HCT116 (cell line): ENCODE measurements around the gene HSPA12B. TPM values are rescaled to one million over a fixed set of nuclear protein-coding genes. Genes with fewer than 3 reads are reported as not detected.

Source experiments
- ATAC-seq: fragments of 200-7000 bp; cut with Tn5 transposase; 2 replicates; pipeline ENCODE4 v1.9.1; 2020; ENCODE audit warnings: mild to moderate bottlenecking, moderate library complexity
- BruUV-seq: library from RNA; stranded (reverse); fragments of 400-500 nt; replicated peaks from 2 replicates; lab custom pipeline; 2021; lab: Mats Ljungman, UMichigan
- CTCF ChIA-PET: fragments of 300-600 bp; sonication (Branson Sonifier 250); formaldehyde crosslinking; loops from one replicate; lab custom pipeline; 2021; ENCODE audit warnings: antibody characterized with exemption; lab: Charles Lee
- POLR2A ChIA-PET: fragments of 300-600, 350-600 bp; sonication (Branson Sonifier 250); formaldehyde crosslinking; loops from one replicate; lab custom pipeline; 2021; ENCODE audit warnings: antibody characterized with exemption; lab: Charles Lee
- RAD21 ChIA-PET, 2 experiments: fragments of 300-600 bp; sonication (Branson Sonifier 250); formaldehyde crosslinking; loops; one replicate each; lab custom pipeline; 2023; ENCODE audit warnings: low total read pairs in 2 of 2; ENCODE audit not compliant: uncharacterized antibody in 2 of 2, unreplicated experiment in 2 of 2, low non-redundant PET in 1 of 2; lab: Charles Lee
- DNase-seq: peaks from one replicate; pipeline ENCODE4 v3.0.0-alpha.2; 2010; ENCODE audit warnings: low read depth, low spot score
- H2AFZ ChIP-seq: fragments of 200-600 bp; shearing (Covaris generic), sonication (generic); 2 replicates; pipeline ENCODE4 v1.6.1; 2017; ENCODE audit warnings: low read depth, mixed run types, mixed read lengths, antibody characterized with exemption, low read length; ENCODE audit not compliant: poor library complexity, severe bottlenecking
- H3K27ac ChIP-seq: 2 replicates; pipeline ENCODE4 v1.5.1; 2012; ENCODE audit warnings: low read depth, low read length
- H3K27me3 ChIP-seq: fragments of 200-600 bp; sonication (generic); 2 replicates; pipeline ENCODE4 v1.6.1; 2016; ENCODE audit warnings: mixed run types, low read length, mixed read lengths; ENCODE audit not compliant: insufficient read depth
- H3K36me3 ChIP-seq, 2 experiments: fragments of 200-500 bp in 1 of 2; fragments of 200-600 bp in 1 of 2; sonication (Bioruptor generic) in 1 of 2; sonication (generic) in 1 of 2; 2 replicates each; pipeline versions ENCODE4 v1.5.1 to v1.6.1; 2014 to 2016; ENCODE audit warnings: low read length in 2 of 2, inconsistent platforms in 1 of 2, mixed read lengths in 1 of 2, mixed run types in 1 of 2; ENCODE audit not compliant: insufficient read depth in 2 of 2, control insufficient read depth in 1 of 2
- H3K4me1 ChIP-seq, 2 experiments: fragments of 200-600 bp in 1 of 2; sonication (generic) in 1 of 2; 2 replicates each; pipeline versions ENCODE4 v1.5.1 to v1.6.1; 2012 to 2017; ENCODE audit warnings: low read length in 2 of 2, inconsistent platforms in 1 of 2, mild to moderate bottlenecking in 1 of 2, mixed read lengths in 1 of 2, mixed run types in 1 of 2, moderate library complexity in 1 of 2; ENCODE audit not compliant: insufficient read depth in 2 of 2, control insufficient read depth in 1 of 2
- H3K4me2 ChIP-seq: fragments of 200-600 bp; sonication (generic); 2 replicates; pipeline ENCODE4 v1.6.1; 2017; ENCODE audit warnings: mixed run types, low read length, mixed read lengths
- H3K4me3 ChIP-seq, 2 experiments: fragments of 200-600 bp in 1 of 2; sonication (generic) in 1 of 2; replicated peaks in 1 of 2; 2 replicates each; pipeline ENCODE4 v1.5.1; 2011 to 2016; ENCODE audit warnings: low read length in 2 of 2, control low read depth in 1 of 2, low read depth in 1 of 2, mild to moderate bottlenecking in 1 of 2, mixed read lengths in 1 of 2, mixed run types in 1 of 2
- H3K79me2 ChIP-seq: fragments of 200-600 bp; sonication (generic); 2 replicates; pipeline ENCODE4 v1.6.1; 2017; ENCODE audit warnings: mild to moderate bottlenecking, mixed run types, low read length, moderate library complexity, mixed read lengths; ENCODE audit not compliant: insufficient read depth
- H3K9ac ChIP-seq: fragments of 200-600 bp; sonication (generic); 2 replicates; pipeline ENCODE4 v1.6.1; 2016; ENCODE audit warnings: low read length, mixed read lengths
- H3K9me2 ChIP-seq: fragments of 200-600 bp; sonication (generic), shearing (Covaris generic); 2 replicates; pipeline ENCODE4 v1.6.1; 2017; ENCODE audit warnings: mixed run types, mild to moderate bottlenecking, moderate library complexity; ENCODE audit not compliant: insufficient read depth
- H3K9me3 ChIP-seq, 2 experiments: fragments of 200-500 bp in 1 of 2; fragments of 200-600 bp in 1 of 2; sonication (Bioruptor generic) in 1 of 2; sonication (generic) in 1 of 2; 2 replicates each; pipeline ENCODE4 v1.6.1; 2014 to 2017; ENCODE audit warnings: low read length in 2 of 2, mixed read lengths in 2 of 2, inconsistent platforms in 1 of 2, low read depth in 1 of 2, mild to moderate bottlenecking in 1 of 2, mixed run types in 1 of 2, moderate library complexity in 1 of 2; ENCODE audit not compliant: control insufficient read depth in 1 of 2, insufficient read depth in 1 of 2
- H4K20me1 ChIP-seq: fragments of 200-600 bp; sonication (generic), shearing (Covaris generic); 2 replicates; pipeline ENCODE4 v1.6.1; 2017; ENCODE audit warnings: mixed run types, mild to moderate bottlenecking, moderate library complexity; ENCODE audit not compliant: insufficient read depth
- CBX3 ChIP-seq: IDR thresholded peaks from 2 replicates; pipeline ENCODE4 v1.6.1; 2012; ENCODE audit warnings: low read depth
- CEBPB ChIP-seq: IDR thresholded peaks from 2 replicates; pipeline ENCODE4 v1.6.1; 2012; ENCODE audit warnings: low read depth
- ELF1 ChIP-seq: IDR thresholded peaks from 2 replicates; pipeline ENCODE4 v1.6.1; 2012; ENCODE audit warnings: low read depth, borderline replicate concordance
- EZH2phosphoT487 ChIP-seq: fragments of 200-600 bp; IDR thresholded peaks from 2 replicates; pipeline ENCODE4 v1.6.1; 2018; ENCODE audit warnings: antibody characterized with exemption, borderline replicate concordance
- JUND ChIP-seq: IDR thresholded peaks from 2 replicates; pipeline ENCODE4 v1.6.1; 2012
- POLR2A ChIP-seq: IDR thresholded peaks from 2 replicates; pipeline ENCODE4 v1.7.0; 2011; ENCODE audit warnings: borderline replicate concordance; ENCODE audit not compliant: insufficient read depth, insufficient read length; ENCODE audit errors: extremely low read depth
- POLR2AphosphoS5 ChIP-seq: IDR thresholded peaks from 2 replicates; pipeline ENCODE4 v1.6.1; 2011; ENCODE audit warnings: mild to moderate bottlenecking, low read depth, low read length, moderate library complexity
- REST ChIP-seq: IDR thresholded peaks from 2 replicates; pipeline ENCODE4 v1.6.1; 2012; ENCODE audit warnings: low read depth
- SP1 ChIP-seq: IDR thresholded peaks from 2 replicates; pipeline ENCODE4 v1.6.1; 2012; ENCODE audit warnings: low read depth
- TCF7L2 ChIP-seq: IDR thresholded peaks from 2 replicates; pipeline ENCODE4 v1.7.0; 2011; ENCODE audit warnings: borderline replicate concordance, inconsistent platforms; ENCODE audit not compliant: insufficient read depth, insufficient read length; ENCODE audit errors: extremely low read depth
- YY1 ChIP-seq: IDR thresholded peaks from 2 replicates; pipeline ENCODE4 v1.6.1; 2011; ENCODE audit warnings: low read length, low read depth, moderate library complexity, mild to moderate bottlenecking; ENCODE audit not compliant: insufficient replicate concordance; ENCODE audit errors: extremely low read depth
- ZBTB33 ChIP-seq: IDR thresholded peaks from 2 replicates; pipeline ENCODE4 v1.6.1; 2011; ENCODE audit warnings: mild to moderate bottlenecking, low read length, moderate library complexity; ENCODE audit not compliant: insufficient replicate concordance; ENCODE audit errors: extremely low read depth
- ZNF274 ChIP-seq: fragments of 200-500 bp; sonication (Bioruptor generic); IDR thresholded peaks from 2 replicates; pipeline ENCODE4 v1.6.1; 2014; ENCODE audit warnings: mild to moderate bottlenecking, low read depth, low read length, inconsistent platforms
- intact Hi-C: fragments of 100-400 bp; cut with micrococcal nuclease; formaldehyde crosslinking; loops from 2 replicates; pipeline ENCODE4 v1.10.0; 2022
- total RNA-seq: library from RNA; stranded (reverse); gene quantifications from one replicate; pipeline ENCODE4 v1.2.1, GENCODE V29; 2021; ENCODE audit not compliant: unreplicated experiment
- TF ChIP-seq, protein P1 (sequence below), 3 experiments: fragments of 200-600 bp in 1 of 3; sonication (generic) in 1 of 3; IDR thresholded peaks in 2 of 3; conservative IDR thresholded peaks in 1 of 3; 2 replicates each; pipeline ENCODE4 v1.5.1; 2012 to 2017; ENCODE audit warnings: low read depth in 2 of 3, low read length in 2 of 3, antibody characterized with exemption in 1 of 3, borderline replicate concordance in 1 of 3, control low read depth in 1 of 3, mild to moderate bottlenecking in 1 of 3, mixed read lengths in 1 of 3, mixed run types in 1 of 3, moderate library complexity in 1 of 3; ENCODE audit not compliant: insufficient read depth in 1 of 3
- TF ChIP-seq, protein P2 (sequence below): IDR thresholded peaks from 2 replicates; pipeline ENCODE4 v1.6.1; 2012
- TF ChIP-seq, protein P3 (sequence below): IDR thresholded peaks from 2 replicates; pipeline ENCODE4 v1.6.1; 2012

The HSPA12B gene
- total RNA-seq, 1 experiment from 2014 or later, result not detected

DNA sequence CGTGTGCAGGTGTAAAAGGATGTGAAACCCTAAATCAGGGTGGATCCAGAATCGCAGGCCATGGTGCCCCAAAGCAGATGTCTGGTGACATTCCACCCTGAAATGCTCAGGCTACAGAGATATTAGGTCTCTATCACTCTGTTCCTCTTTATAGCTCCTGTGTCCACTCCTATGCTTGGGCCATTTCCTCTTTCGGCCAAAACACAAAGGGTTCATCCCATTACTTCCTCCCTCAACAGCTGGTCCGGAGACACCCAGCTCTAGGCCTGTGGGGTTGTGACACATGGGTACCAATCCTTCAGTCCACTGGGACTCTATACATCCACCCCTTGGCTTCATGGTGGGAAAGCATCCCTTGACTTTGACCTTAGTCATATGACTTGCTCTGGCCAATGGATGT is 18.4 kb upstream of the HSPA12B start:
- TF ChIP-seq ZNF274 (no peak), ZBTB33 (no peak), CEBPB (no peak), POLR2AphosphoS5 (no peak), REST (no peak), EZH2phosphoT487 (no peak), POLR2A (no peak), YY1 (no peak), JUND (no peak), ELF1 (no peak), CBX3 (no peak), SP1 (no peak), TCF7L2 (no peak)
- TF ChIP-seq, protein P1, sequence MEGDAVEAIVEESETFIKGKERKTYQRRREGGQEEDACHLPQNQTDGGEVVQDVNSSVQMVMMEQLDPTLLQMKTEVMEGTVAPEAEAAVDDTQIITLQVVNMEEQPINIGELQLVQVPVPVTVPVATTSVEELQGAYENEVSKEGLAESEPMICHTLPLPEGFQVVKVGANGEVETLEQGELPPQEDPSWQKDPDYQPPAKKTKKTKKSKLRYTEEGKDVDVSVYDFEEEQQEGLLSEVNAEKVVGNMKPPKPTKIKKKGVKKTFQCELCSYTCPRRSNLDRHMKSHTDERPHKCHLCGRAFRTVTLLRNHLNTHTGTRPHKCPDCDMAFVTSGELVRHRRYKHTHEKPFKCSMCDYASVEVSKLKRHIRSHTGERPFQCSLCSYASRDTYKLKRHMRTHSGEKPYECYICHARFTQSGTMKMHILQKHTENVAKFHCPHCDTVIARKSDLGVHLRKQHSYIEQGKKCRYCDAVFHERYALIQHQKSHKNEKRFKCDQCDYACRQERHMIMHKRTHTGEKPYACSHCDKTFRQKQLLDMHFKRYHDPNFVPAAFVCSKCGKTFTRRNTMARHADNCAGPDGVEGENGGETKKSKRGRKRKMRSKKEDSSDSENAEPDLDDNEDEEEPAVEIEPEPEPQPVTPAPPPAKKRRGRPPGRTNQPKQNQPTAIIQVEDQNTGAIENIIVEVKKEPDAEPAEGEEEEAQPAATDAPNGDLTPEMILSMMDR (IDR thresholded peaks at IDR 0.05 in 2 of 3, conservative IDR thresholded peaks at IDR 0.05 in 1 of 3; ENCODE audit: borderline replicate concordance in 1 of 3, insufficient read depth in 1 of 3, low read depth in 2 of 3, low read length in 2 of 3), result no peak
- TF ChIP-seq, protein P2, sequence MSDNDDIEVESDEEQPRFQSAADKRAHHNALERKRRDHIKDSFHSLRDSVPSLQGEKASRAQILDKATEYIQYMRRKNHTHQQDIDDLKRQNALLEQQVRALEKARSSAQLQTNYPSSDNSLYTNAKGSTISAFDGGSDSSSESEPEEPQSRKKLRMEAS, result no peak
- TF ChIP-seq, protein P3, sequence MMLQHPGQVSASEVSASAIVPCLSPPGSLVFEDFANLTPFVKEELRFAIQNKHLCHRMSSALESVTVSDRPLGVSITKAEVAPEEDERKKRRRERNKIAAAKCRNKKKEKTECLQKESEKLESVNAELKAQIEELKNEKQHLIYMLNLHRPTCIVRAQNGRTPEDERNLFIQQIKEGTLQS, result no peak
- TF ChIP-seq, all 23 proteins: peak for 0
- CTCF ChIA-PET, result no interaction called here
- H3K9me3 ChIP-seq, result no peaks in the 10 kb centered on the region

More for the DNA sequence above, 18.4 kb upstream of the HSPA12B start:
- H3K79me2 ChIP-seq, result no peaks in the 10 kb centered on the region
- no peak for DNase-seq
- no peaks in the 10 kb centered on the region for H3K9me2 ChIP-seq
- BruUV-seq, result no TSS peak
- ATAC-seq, result no peak
- H3K27ac ChIP-seq, result no peak overlapping the region
- POLR2A ChIA-PET, result no interaction called here
- no peak overlapping the region for H3K4me2 ChIP-seq
- H3K27me3 ChIP-seq, result no peaks in the 10 kb centered on the region
- intact Hi-C loops, result no loop called here
- H3K9ac ChIP-seq, result no peak overlapping the region
- H2AFZ ChIP-seq, result no peak overlapping the region
- RAD21 ChIA-PET, result no interaction called here
- peaks cover 0 to 8% of the 10 kb centered on the region in 2 experiments; a peak in 2 of 4 replicates for H3K4me1 ChIP-seq
- no peak overlapping the region for H3K4me3 ChIP-seq
- H4K20me1 ChIP-seq, result no peaks in the 10 kb centered on the region
- H3K36me3 ChIP-seq, result no peaks in the 10 kb centered on the region
